Dermis microvascular lymphatic vessel endothelial cell (primary cell): ENCODE results near the gene LGALS7. TPM values are rescaled to one million over a fixed set of nuclear protein-coding genes. Genes with fewer than 3 reads are reported as not detected.

Source experiments
- DNase-seq, 2 donors: peaks; one replicate each; pipeline versions ENCODE4 v3.0.0 to v3.0.0-alpha.2; 2010; ENCODE audit warnings: low read depth in 2 of 2
- total RNA-seq: library from RNA; depleted of rRNA; stranded (reverse); fragments of >200 nt; gene quantifications from 2 replicates; pipeline ENCODE4 v1.2.1, GENCODE V29; 2014

LGALS7 gene
- total RNA-seq, 1 donor from 2014 or later = not detected

DNA sequence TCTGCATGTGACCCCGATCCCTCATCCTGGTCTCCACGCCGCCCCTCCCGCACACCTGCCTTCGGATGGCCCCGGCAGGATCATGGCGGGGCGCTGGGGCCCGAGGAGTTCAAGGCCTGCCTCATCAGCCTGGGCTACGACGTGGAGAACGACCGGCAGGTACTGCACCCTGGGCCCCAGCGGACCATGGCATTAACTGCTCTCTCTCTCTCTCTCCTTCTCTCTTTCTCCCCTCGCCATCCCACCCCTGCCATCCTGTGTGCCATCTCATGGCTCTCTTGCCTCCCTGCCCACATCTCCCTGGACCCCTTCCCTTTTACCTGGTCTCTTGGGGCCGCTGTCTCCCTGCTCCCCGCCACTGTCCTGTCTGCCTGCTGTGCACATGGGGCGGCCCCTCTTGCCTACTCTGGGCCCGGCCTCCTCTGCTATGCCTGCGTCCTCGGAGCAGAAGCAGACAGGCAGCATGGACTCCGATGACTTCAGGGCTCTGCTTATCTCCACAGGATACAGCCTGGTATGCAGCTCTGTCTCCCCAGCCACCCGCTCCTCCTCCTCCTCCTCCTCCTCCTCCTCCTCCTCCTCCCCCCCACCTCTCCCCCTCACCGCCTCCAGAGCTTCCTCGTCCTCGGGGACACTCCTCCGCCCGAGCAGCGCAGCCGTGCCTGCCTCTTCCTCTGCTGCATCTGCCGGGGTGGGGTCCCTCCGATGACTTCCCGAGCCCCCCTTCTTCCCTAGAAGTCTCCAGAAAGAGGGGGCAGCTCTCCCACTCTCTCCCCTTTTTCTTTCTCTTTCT, 45.3 kb downstream of the LGALS7 start:
- no peak for DNase-seq

DNA sequence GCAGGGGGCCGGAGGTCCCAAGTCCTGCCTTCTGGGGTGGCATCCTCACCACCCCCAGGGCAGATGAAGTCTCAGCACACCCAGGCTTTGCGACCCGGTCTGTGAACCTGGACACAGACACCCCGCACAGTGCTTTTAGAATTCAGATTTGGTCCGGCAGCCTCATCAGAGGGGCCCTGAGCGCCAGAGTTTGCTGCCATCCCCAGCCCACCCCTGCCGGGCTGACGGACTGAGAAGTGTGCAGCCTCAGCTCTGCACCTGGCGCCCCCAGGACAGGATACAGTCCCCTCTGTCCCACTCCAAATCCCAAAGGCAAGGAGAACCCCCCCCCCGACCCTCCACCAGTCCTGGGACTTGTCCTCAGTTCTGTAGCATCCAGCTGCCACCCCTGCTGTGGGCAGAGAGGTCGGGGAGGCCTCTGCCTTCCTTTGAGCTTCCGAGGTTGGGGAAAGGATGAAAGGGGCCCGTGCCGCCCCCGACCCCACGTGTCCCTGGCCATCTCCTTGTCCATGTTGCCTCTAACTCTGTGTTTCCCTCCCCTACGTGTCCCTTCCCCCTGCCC, 45.9 kb downstream of the LGALS7 start:
- DNase-seq = no peak

DNA sequence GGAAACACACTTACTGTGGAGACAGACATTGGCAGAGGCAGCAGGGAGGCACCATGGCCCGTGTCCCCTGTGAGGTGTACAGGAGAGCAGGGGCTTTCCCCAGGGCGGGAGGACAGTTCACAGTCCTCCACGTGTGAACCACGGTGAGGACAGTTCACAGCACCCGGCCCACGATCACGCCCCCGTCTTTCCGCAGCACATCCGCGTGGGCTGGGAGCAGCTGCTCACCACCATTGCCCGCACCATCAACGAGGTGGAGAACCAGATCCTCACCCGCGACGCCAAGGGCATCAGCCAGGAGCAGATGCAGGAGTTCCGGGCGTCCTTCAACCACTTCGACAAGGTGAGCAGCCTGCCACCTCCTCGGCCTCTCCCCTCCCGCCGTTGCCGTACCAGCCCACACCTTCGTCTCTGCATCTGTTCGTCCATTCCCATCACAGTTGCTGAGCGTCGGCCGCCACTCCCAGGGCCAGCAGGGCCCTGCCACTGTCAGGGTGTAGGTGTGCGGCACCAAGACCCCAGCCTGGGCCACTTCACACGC, 46.5 kb downstream of the LGALS7 start:
- DNase-seq = no peak

DNA sequence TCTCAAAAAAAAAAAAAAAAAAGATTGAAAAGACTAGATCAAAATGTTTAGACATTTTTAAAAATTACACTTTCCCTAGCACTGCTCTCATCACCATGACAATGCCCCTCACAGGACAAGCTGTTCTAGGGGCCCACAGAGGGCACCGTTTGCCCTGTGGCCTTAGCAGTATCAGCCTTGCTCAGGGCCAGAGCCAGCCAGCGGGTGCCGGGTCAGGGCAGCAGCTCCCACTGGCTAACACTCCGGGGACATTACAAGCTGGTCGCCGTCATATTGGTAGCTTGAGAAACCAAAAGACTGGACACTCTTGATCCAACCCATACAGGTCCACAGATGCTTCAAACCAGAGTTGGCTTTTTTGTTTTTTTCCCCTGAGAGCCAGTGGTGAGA, 47.0 kb downstream of the LGALS7 start:
- no peak for DNase-seq

DNA sequence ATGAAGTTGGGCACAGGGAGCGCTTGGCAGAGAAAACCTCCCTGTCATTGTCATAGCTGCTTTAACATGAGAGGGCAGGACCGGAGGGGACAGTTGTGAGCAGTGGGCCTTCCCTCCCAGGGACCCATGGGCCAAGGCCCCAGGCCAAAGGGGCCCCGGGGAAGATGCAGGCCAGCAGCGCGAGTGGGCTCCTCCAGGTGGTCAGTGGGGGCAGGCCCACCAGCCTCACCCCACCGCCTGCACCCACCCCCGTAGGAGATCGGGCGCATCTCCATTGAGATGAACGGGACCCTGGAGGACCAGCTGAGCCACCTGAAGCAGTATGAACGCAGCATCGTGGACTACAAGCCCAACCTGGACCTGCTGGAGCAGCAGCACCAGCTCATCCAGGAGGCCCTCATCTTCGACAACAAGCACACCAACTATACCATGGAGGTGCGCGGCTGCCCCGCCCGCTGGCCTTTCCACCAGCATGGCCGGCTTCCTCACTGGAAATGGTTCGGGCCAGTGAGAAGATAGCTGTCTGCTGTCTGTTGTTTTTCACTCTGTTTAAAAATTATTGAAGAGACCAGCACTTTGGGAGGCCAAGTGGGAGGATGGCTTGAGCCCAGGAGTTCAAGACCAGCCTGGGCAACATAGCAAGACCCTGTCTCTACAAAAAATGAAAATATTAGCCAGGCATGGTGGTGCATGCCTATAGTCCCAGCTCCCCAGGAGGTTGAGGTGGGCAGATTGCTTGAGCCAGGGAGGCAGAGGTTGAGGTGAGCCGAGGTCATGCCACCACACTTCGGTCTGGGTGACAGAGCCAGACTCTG, 47.6 kb downstream of the LGALS7 start:
- DNase-seq = no peak

DNA sequence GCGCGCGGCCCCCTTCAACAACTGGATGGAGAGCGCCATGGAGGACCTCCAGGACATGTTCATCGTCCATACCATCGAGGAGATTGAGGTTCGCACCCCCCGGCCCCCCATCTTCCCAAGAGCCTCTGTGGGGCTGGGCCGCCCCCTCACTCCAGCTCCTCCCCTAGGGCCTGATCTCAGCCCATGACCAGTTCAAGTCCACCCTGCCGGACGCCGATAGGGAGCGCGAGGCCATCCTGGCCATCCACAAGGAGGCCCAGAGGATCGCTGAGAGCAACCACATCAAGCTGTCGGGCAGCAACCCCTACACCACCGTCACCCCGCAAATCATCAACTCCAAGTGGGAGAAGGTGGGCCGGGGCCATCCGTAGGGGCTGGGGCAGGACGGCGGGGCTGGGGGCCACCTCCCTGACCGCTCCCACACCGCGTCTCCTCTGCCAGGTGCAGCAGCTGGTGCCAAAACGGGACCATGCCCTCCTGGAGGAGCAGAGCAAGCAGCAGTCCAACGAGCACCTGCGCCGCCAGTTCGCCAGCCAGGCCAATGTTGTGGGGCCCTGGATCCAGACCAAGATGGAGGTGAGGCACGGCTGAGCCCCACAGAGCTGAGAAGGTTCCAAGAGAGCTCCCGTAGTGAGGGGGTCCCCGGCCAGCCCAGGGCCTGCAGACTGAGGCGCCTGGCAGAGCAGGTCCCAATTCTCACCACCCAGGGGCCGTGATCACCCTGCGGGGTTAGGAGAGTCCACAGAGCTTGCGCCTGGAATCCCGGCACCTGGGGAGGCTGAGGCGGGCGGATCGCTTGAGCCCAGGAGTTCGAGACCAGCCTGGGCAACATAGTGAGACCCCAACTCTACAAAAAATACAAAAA, 49.1 kb downstream of the LGALS7 start:
- no peak for DNase-seq

DNA sequence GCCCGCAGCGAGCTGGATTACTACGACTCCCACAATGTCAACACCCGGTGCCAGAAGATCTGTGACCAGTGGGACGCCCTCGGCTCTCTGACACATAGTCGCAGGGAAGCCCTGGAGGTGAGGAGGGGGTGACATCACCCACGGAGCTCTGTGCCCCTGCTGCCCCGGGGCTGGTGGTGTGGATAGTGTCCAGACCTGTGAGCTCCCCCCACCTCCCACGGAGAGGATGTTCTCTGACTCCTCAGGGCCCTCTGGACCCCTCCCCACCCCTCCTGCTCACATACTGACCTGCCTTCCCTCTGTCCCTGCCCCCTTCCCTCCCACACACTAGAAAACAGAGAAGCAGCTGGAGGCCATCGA, 49.7 kb downstream of the LGALS7 start:
- DNase-seq = no peak

DNA sequence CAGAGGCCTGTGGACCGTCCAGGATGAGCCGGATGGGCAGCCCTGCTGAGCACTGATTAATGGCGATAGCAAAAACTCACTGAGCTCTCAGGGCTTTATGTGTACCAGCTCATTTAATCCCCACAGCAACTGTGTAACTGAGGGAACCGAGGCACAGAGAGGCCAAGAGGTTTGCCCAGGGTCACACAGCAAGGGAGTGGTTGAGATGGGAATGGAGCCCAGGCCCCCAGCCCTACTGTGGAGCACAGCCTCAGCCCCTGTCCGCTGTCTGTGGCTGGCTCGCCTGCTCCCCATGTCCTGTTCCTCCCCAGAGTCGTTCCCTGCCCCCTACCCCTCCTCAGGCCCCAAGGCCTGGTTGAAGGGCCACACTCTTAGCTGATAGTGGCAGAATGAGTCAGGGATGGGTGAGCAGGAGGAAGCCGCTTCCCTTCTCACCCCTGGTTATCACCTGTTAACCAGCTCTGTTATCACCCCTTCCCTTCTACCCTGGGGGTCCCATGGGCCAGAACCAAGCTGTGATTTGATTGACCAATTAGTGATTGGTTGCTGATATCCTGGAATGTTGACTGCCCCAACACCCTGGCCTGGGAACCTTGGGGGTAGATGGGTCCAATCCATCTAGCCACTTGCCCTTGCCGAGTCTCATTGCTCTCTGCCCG, 50.2 kb downstream of the LGALS7 start:
- DNase-seq = no peak

DNA sequence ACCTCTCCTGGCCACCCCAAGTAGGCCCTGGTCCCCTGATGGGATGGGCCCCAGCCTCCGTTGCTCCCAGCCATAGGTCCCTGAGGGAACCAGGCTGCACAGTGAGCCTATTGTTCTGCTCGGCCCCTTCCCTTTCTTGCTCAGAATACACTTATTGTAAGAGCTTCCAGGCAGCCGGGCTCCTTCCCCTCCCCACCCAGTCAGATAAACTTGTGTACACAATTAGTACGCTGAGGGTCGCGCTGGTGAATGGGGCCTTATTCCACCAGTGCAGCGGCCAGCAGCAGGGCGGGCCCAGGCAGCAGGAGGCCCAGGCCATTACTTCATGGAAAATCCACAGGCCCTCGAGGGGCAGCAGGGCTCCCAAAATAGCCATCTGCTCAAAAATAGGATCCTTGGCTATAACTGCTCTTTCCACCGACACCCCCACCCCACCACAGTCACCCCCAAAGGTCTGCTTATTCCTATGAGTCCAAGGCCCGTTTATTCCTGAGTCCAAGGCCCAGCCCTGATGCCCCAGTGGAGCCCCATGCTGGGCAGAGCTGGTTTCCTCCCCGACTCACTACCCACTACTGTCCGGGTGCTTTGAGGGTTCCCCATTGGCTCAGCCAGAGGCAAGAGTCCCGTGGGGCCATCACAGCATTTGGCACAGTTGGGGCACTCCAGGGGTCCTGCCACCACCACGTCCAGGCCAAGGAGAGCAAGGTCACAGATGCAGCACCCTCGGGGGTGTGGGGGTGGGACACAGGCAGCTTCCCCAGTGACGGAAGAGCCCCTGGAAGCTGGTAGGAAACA, 51.1 kb downstream of the LGALS7 start:
- no peak for DNase-seq

DNA sequence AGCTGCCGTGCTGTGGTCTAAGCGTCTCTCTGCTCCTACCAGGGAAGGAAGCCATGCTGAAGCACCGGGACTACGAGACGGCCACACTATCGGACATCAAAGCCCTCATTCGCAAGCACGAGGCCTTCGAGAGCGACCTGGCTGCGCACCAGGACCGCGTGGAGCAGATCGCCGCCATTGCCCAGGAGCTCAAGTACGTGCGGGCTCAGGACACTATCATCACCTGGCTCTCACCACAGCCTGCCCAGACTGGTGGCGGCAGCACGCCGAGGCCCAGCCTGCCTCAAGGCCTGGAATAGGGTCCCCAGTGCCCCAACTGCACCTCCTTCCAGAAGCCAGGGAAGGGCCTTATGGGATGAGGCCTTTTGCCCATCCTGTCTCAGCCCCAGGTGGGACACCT, 51.8 kb downstream of the LGALS7 start:
- no peak for DNase-seq

Other genes starting within 250 kb of the LGALS7 start
- 0.13 TPM in 1 of 2 replicates, not detected in the other for gene MAP4K1, start 155.6 kb downstream of the LGALS7 start, total RNA-seq
- gene EIF3K, start 154.3 kb downstream of the LGALS7 start, total RNA-seq = 329 and 443 TPM in 2 replicates
- 126 and 192 TPM in 2 replicates for gene ACTN4, start 125.9 kb downstream of the LGALS7 start, total RNA-seq
- gene CAPN12, start 29.0 kb downstream of the LGALS7 start, total RNA-seq = 0.13 TPM in 1 of 2 replicates, not detected in the other
- 0.39 TPM in 1 of 2 replicates, not detected in the other for gene LGALS7B, start 15.7 kb upstream of the LGALS7 start, total RNA-seq
- not detected in 2 replicates for gene LGALS4, start 39.4 kb upstream of the LGALS7 start, total RNA-seq
- 50.5 and 59.9 TPM in 2 replicates for gene ECH1, start 58.3 kb upstream of the LGALS7 start, total RNA-seq
- gene HNRNPL, start 76.5 kb upstream of the LGALS7 start, total RNA-seq = 263 and 288 TPM in 2 replicates
- 8.1 and 10.1 TPM in 2 replicates for gene RINL, start 104.8 kb upstream of the LGALS7 start, total RNA-seq
- gene SIRT2, start 126.1 kb upstream of the LGALS7 start, total RNA-seq = 62.3 and 105 TPM in 2 replicates
- 8.0 and 15.3 TPM in 2 replicates for gene NFKBIB, start 126.5 kb upstream of the LGALS7 start, total RNA-seq
- gene CCER2, start 138.7 kb upstream of the LGALS7 start, total RNA-seq = 0.13 TPM in 1 of 2 replicates, not detected in the other
- 17.2 and 18.3 TPM in 2 replicates for gene SARS2, start 157.2 kb upstream of the LGALS7 start, total RNA-seq
- gene MRPS12, start 157.4 kb upstream of the LGALS7 start, total RNA-seq = 46.6 and 50.1 TPM in 2 replicates
- gene FBXO17, start 202.2 kb upstream of the LGALS7 start, total RNA-seq = 13.6 and 29.0 TPM in 2 replicates